SK-N-SH treated with all-trans-retinoic acid at 6 μM for 48 hours (cell line): ENCODE data around the gene CD5L.

ENCODE experiments used
- ATAC-seq: fragments of 200-7000 bp; cut with Tn5 transposase; 3 replicates; pipeline ENCODE4 v1.9.1; 2020; ENCODE audit warnings: mild to moderate bottlenecking, moderate library complexity
- ARNTL ChIP-seq: fragments of 450-650 bp; formaldehyde crosslinking; IDR thresholded peaks from 2 replicates; pipeline ENCODE4 v1.5.0; 2020; ENCODE audit warnings: low read depth, mild to moderate bottlenecking, moderate library complexity, borderline replicate concordance
- BACH2 ChIP-seq: fragments of 250-450 bp; sonication (Bioruptor Pico); IDR thresholded peaks from 2 replicates; pipeline ENCODE4 v1.9.0; 2021; ENCODE audit warnings: mild to moderate bottlenecking, borderline replicate concordance
- CREB5 ChIP-seq: fragments of 250-450 bp; sonication (Bioruptor Pico); IDR thresholded peaks from 2 replicates; pipeline ENCODE4 v1.5.1; 2020; ENCODE audit warnings: low read depth, mild to moderate bottlenecking, moderate library complexity
- CSDC2 ChIP-seq: fragments of 250-450 bp; sonication (Bioruptor Pico); IDR thresholded peaks from 2 replicates; pipeline ENCODE4 v1.5.0; 2020; ENCODE audit warnings: mild to moderate bottlenecking, moderate library complexity
- CSRNP3 ChIP-seq: fragments of 250-450 bp; sonication (Bioruptor Pico); IDR thresholded peaks from 2 replicates; pipeline ENCODE4 v1.5.1; 2021; ENCODE audit warnings: mild to moderate bottlenecking, moderate library complexity
- ESRRG ChIP-seq: fragments of 250-450 bp; sonication (Bioruptor Pico); IDR thresholded peaks from 2 replicates; pipeline ENCODE4 v1.6.1; 2021; ENCODE audit warnings: mild to moderate bottlenecking
- GLIS3 ChIP-seq: fragments of 250-450 bp; sonication (Bioruptor Pico); IDR thresholded peaks from 2 replicates; pipeline ENCODE4 v1.5.0; 2020; ENCODE audit warnings: mild to moderate bottlenecking, moderate library complexity
- ISL1 ChIP-seq: fragments of 250-450 bp; sonication (Bioruptor Pico); IDR thresholded peaks from 2 replicates; pipeline ENCODE4 v2.1.2; 2022; ENCODE audit warnings: mild to moderate bottlenecking, moderate library complexity
- OSR1 ChIP-seq: fragments of 250-450 bp; sonication (Bioruptor Pico); IDR thresholded peaks from 2 replicates; pipeline ENCODE4 v1.8.0; 2022; ENCODE audit warnings: moderate library complexity, mild to moderate bottlenecking, inconsistent platforms
- PATZ1 ChIP-seq: fragments of 250-450 bp; sonication (Bioruptor Pico); IDR thresholded peaks from 2 replicates; pipeline ENCODE4 v1.8.0; 2020; ENCODE audit warnings: mild to moderate bottlenecking, moderate library complexity, borderline replicate concordance
- PPARA ChIP-seq: fragments of 250-450 bp; sonication (Bioruptor Pico); IDR thresholded peaks from 2 replicates; pipeline ENCODE4 v1.5.0; 2020; ENCODE audit warnings: mild to moderate bottlenecking, borderline replicate concordance
- RARB ChIP-seq: fragments of 250-450 bp; sonication (Bioruptor Pico); IDR thresholded peaks from 2 replicates; pipeline ENCODE4 v1.8.0; 2021; ENCODE audit warnings: mild to moderate bottlenecking, moderate library complexity
- SNAI2 ChIP-seq: fragments of 250-450 bp; sonication (Bioruptor Pico); IDR thresholded peaks from 2 replicates; pipeline ENCODE4 v1.5.0; 2020; ENCODE audit warnings: mild to moderate bottlenecking, moderate library complexity
- TCF4 ChIP-seq: fragments of 250-450 bp; sonication (Bioruptor Pico); IDR thresholded peaks from 2 replicates; pipeline ENCODE4 v1.8.0; 2021; ENCODE audit warnings: mild to moderate bottlenecking, moderate library complexity, borderline replicate concordance
- TOX ChIP-seq: fragments of 250-450 bp; sonication (Bioruptor Pico); IDR thresholded peaks from 2 replicates; pipeline ENCODE4 v1.8.0; 2021; ENCODE audit warnings: mild to moderate bottlenecking, moderate library complexity, borderline replicate concordance
- ZC3H10 ChIP-seq: fragments of 250-450 bp; sonication (Bioruptor Pico); IDR thresholded peaks from 2 replicates; pipeline ENCODE4 v1.5.1; 2021; ENCODE audit warnings: mild to moderate bottlenecking, moderate library complexity
- ZFP30 ChIP-seq: fragments of 450-650 bp; formaldehyde crosslinking; IDR thresholded peaks from 2 replicates; pipeline ENCODE4 v1.5.0; 2022; ENCODE audit warnings: mild to moderate bottlenecking, moderate library complexity
- ZNF70 ChIP-seq: fragments of 450-650 bp; formaldehyde crosslinking; IDR thresholded peaks from 2 replicates; pipeline ENCODE4 v1.5.0; 2020; ENCODE audit warnings: mild to moderate bottlenecking, moderate library complexity
- ZNF8 ChIP-seq: fragments of 450-650 bp; formaldehyde crosslinking; IDR thresholded peaks from 2 replicates; pipeline ENCODE4 v1.5.0; 2020; ENCODE audit warnings: mild to moderate bottlenecking, moderate library complexity
- TF ChIP-seq, protein P1 (sequence below): fragments of 250-450 bp; sonication (Bioruptor Pico); IDR thresholded peaks from 2 replicates; pipeline ENCODE4 v1.8.0; 2021; ENCODE audit warnings: low read depth, mild to moderate bottlenecking, moderate library complexity, borderline replicate concordance
- TF ChIP-seq, protein P2 (sequence below): fragments of 250-450 bp; sonication (Bioruptor Pico); IDR thresholded peaks from 2 replicates; pipeline ENCODE4 v1.5.0; 2020; ENCODE audit warnings: mild to moderate bottlenecking, moderate library complexity

The CD5L gene

GRCh38 chr1:157841708-157842107, at the start of gene CD5L:
Gene CD5L (minus strand): TSS chr1:157841808. CDS start chr1:157841701, 107 bp downstream.
- no peak for ATAC-seq
- TF ChIP-seq CREB5 (CRISPR knock-in tag) (no peak), ZNF70 (CRISPR knock-in tag) (no peak), ESRRG (CRISPR knock-in tag) (no peak), PPARA (CRISPR knock-in tag) (no peak)

DNA sequence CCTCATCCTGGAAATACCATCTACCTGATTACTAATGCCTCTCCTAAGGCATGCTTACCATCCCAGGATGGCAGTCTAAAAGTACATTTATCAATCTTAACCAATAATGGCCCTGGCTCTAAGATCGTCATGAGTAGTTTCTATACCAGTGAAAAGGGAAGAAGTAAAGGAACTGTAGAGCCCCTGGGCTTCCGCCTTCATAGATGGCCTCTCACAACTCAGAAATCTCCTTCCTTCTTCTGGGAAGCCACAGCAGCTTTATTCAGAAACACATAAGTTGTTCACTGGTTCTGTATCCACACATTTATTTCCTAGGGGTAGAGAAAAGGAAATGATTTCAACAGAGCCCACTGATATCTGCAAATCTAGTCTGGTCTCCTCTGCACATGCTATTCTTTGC, 41.0 kb upstream of the CD5L start:
- no peak for ATAC-seq
- no peak for TF ChIP-seq TOX (CRISPR knock-in tag)
- no peak for TF ChIP-seq ZNF70 (CRISPR knock-in tag)
- TF ChIP-seq CREB5 (CRISPR knock-in tag) = no peak
- TF ChIP-seq ZNF8 (CRISPR knock-in tag) = no peak
- TF ChIP-seq ESRRG (CRISPR knock-in tag) = no peak
- TF ChIP-seq PPARA (CRISPR knock-in tag) = no peak
- no peak for TF ChIP-seq TCF4 (CRISPR knock-in tag)
- no peak for TF ChIP-seq ZC3H10 (CRISPR knock-in tag)
- TF ChIP-seq, protein P1, sequence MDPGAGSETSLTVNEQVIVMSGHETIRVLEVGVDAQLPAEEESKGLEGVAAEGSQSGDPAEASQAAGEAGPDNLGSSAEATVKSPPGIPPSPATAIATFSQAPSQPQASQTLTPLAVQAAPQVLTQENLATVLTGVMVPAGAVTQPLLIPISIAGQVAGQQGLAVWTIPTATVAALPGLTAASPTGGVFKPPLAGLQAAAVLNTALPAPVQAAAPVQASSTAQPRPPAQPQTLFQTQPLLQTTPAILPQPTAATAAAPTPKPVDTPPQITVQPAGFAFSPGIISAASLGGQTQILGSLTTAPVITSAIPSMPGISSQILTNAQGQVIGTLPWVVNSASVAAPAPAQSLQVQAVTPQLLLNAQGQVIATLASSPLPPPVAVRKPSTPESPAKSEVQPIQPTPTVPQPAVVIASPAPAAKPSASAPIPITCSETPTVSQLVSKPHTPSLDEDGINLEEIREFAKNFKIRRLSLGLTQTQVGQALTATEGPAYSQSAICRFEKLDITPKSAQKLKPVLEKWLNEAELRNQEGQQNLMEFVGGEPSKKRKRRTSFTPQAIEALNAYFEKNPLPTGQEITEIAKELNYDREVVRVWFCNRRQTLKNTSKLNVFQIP (CRISPR knock-in tag) = no peak

- ATAC-seq = no peak; the same call in 2 of the 3 replicates
- TF ChIP-seq OSR1 (CRISPR knock-in tag) (no peak), TCF4 (CRISPR knock-in tag) (no peak), ISL1 (CRISPR knock-in tag) (no peak), ZFP30 (CRISPR knock-in tag) (no peak), ARNTL (no peak), SNAI2 (CRISPR knock-in tag) (no peak), ZNF70 (CRISPR knock-in tag) (no peak), ZC3H10 (CRISPR knock-in tag) (no peak), CSRNP3 (no peak), CSDC2 (no peak), ZNF8 (CRISPR knock-in tag) (no peak), PPARA (CRISPR knock-in tag) (no peak), RARB (CRISPR knock-in tag) (no peak), PATZ1 (CRISPR knock-in tag) (no peak), BACH2 (CRISPR knock-in tag) (no peak), CREB5 (CRISPR knock-in tag) (no peak), GLIS3 (no peak)
- TF ChIP-seq, protein P1 (CRISPR knock-in tag) = no peak
- TF ChIP-seq, protein P2, sequence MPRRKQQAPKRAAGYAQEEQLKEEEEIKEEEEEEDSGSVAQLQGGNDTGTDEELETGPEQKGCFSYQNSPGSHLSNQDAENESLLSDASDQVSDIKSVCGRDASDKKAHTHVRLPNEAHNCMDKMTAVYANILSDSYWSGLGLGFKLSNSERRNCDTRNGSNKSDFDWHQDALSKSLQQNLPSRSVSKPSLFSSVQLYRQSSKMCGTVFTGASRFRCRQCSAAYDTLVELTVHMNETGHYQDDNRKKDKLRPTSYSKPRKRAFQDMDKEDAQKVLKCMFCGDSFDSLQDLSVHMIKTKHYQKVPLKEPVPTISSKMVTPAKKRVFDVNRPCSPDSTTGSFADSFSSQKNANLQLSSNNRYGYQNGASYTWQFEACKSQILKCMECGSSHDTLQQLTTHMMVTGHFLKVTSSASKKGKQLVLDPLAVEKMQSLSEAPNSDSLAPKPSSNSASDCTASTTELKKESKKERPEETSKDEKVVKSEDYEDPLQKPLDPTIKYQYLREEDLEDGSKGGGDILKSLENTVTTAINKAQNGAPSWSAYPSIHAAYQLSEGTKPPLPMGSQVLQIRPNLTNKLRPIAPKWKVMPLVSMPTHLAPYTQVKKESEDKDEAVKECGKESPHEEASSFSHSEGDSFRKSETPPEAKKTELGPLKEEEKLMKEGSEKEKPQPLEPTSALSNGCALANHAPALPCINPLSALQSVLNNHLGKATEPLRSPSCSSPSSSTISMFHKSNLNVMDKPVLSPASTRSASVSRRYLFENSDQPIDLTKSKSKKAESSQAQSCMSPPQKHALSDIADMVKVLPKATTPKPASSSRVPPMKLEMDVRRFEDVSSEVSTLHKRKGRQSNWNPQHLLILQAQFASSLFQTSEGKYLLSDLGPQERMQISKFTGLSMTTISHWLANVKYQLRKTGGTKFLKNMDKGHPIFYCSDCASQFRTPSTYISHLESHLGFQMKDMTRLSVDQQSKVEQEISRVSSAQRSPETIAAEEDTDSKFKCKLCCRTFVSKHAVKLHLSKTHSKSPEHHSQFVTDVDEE (CRISPR knock-in tag) = no peak
Measured at GRCh38 chr1:157880621-157881020, 39.0 kb upstream of the CD5L start.
